Epithelial cell of proximal tubule (primary cell): ENCODE measurements around the gene ZNF350. TPM values are rescaled to one million over a fixed set of nuclear protein-coding genes. Genes with fewer than 3 reads are reported as not detected.
A peak's percentile ranks its signal among the peaks of the same experiment; 100 is the strongest.

Source experiments
- DNase-seq: peaks from one replicate; pipeline ENCODE4 v3.0.0-alpha.2; 2011; ENCODE audit warnings: low read depth
- H3K4me3 ChIP-seq: 2 replicates; pipeline ENCODE4 v1.5.1; 2011; ENCODE audit warnings: low read depth, mild to moderate bottlenecking, low read length
- total RNA-seq: library from RNA; depleted of rRNA; stranded (reverse); fragments of >200 nt; gene quantifications from 2 replicates; pipeline ENCODE4 v1.2.3, GENCODE V29; 2015
- TF ChIP-seq, protein P1 (sequence below): conservative IDR thresholded peaks from 2 replicates; pipeline ENCODE4 v1.5.1; 2012; ENCODE audit warnings: low read depth, mild to moderate bottlenecking, low read length

Gene ZNF350
- total RNA-seq, 1 donor from 2014 or later: 4.3 TPM

DNA sequence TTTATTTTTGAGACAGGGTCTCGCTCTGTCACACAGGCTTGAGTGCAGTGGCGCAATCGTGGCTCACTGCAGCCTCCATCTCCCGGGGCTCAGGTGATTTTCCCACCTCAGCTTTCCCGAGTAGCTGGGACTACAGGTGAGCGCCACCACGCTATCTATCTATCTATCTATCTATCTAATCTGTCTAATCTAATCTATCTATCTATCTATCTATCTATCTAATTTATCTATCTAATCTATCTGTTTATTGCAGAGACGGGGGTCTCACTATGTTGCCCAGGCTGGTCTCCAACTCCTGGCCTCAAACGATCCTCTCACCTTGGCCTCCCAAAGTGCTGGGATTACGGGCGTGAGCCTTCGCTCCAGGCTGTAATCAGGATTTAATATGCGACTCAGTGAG, 58.8 kb downstream of the ZNF350 start:
- peak overlapping the region; percentile 79 for H3K4me3 ChIP-seq
- no peak for DNase-seq
- TF ChIP-seq, protein P1, sequence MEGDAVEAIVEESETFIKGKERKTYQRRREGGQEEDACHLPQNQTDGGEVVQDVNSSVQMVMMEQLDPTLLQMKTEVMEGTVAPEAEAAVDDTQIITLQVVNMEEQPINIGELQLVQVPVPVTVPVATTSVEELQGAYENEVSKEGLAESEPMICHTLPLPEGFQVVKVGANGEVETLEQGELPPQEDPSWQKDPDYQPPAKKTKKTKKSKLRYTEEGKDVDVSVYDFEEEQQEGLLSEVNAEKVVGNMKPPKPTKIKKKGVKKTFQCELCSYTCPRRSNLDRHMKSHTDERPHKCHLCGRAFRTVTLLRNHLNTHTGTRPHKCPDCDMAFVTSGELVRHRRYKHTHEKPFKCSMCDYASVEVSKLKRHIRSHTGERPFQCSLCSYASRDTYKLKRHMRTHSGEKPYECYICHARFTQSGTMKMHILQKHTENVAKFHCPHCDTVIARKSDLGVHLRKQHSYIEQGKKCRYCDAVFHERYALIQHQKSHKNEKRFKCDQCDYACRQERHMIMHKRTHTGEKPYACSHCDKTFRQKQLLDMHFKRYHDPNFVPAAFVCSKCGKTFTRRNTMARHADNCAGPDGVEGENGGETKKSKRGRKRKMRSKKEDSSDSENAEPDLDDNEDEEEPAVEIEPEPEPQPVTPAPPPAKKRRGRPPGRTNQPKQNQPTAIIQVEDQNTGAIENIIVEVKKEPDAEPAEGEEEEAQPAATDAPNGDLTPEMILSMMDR: no peak

GRCh38 chr19:51926784-51927741, 59.6 kb downstream of the ZNF350 start, which contains the start of gene ZNF613:
Gene ZNF613, plus strand, starts transcription at chr19:51927472. Its CDS starts 8,749 bp downstream, at chr19:51936221.
- TF ChIP-seq, protein P1: peak; percentile 37
- peak; percentile 92 for DNase-seq
- H3K4me3 ChIP-seq: peak within 1 kb of the TSS; percentile 79

DNA sequence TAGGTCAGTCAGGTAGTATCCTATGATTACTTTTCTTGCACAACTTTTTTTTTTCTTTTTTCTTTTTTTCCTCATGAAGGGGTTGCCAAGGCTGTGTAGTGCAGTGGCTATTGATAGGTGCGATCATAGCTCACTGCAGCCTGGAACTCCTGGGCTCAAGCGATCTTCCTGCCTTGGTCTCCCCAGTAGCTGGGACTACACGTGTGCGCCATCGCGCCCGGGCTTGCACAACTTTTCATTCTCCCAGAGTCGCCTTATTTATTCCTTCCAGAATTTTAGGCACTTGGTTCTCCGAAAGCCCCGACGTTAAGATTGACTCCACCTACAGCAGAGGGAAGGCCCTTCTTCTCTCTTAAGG, 60.2 kb downstream of the ZNF350 start:
- TF ChIP-seq, protein P1: no peak

GRCh38 chr19:51921949-51922348, 64.7 kb downstream of the ZNF350 start:
- no peak for DNase-seq
- TF ChIP-seq, protein P1: no peak
- H3K4me3 ChIP-seq: no peak overlapping the region

More for the DNA sequence above, 60.2 kb downstream of the ZNF350 start:
- peak overlapping the region; percentile 79 for H3K4me3 ChIP-seq
- DNase-seq: no peak

DNA sequence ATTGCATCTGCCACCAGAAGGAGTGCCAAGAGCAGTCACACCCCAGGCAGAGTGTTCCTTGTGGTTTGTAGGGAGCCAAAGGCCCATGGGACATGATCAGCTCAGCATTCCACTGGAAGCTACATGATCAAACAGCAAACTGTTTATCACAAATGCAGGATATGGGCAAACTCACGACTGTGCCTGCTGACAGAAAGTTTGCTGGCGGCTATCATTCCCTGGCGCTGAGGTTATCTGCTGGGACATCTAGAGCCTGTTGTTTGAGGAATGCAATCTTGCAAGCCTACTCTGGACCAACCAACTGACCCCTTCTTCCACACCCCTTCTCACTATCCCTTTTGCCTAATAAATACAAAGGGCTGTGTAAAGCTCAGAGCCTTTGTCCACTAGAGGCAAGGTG, 67.0 kb downstream of the ZNF350 start:
- no peak for DNase-seq

DNA sequence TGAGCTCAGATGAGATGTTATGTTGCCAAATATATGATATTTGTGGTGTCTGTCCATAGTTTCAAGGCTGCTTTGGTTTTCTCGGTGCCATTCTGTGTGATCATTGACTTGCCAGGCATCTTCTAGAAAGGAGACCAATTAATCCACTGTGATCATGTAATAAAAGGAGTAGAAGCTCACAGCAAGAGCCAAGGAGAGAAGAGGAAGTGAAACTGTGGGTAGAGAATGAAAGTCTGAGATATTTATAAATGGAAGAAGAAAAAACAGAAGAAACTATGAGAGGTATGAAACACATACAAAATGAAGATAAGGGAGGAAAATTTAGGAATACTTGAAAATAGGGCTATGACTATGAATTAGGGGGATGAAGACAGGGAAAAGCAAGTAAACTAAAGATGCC, 70.5 kb downstream of the ZNF350 start:
- no peak overlapping the region for H3K4me3 ChIP-seq
- TF ChIP-seq, protein P1: no peak
- DNase-seq: no peak

More for the DNA sequence above, 67.0 kb downstream of the ZNF350 start:
- H3K4me3 ChIP-seq: no peak overlapping the region
- TF ChIP-seq, protein P1: no peak
